ENCODE results near the gene CXCL17. TPM values are rescaled to one million over a fixed set of nuclear protein-coding genes. Genes with fewer than 3 reads are reported as not detected.
A peak's percentile ranks its signal among the peaks of the same experiment; 100 is the strongest.

The CXCL17 gene
- total RNA-seq, 2 experiments from 2014 or later, result not detected

- Mint-ChIP-seq H3K27me3 (peaks cover 2% of the 10 kb centered on the region), H3K9me3 (no peaks in the 10 kb centered on the region), H3K4me1 (peaks cover 29% of the 10 kb centered on the region), H3K4me3 (peak overlapping the region; percentile 98), H3K27ac (peak overlapping the region; percentile 92), H3K36me3 (peaks cover 7% of the 10 kb centered on the region)
- DNase-seq, result peak; percentile 98
- ATAC-seq (ENCODE audit: low read depth), result peak; percentile 96
- POLR2A ChIA-PET, result interaction anchor here (0.9 to 1.5 kb wide), 3 partner anchors 10 to 44 kb away, joined by 3 to 6 read pairs (median 4); no protein-coding TSS in a partner anchor
These were observed 46.1 kb downstream of the CXCL17 start for GRCh38 chr19:42396381-42397262.

- H3K4me1 Mint-ChIP-seq, result peaks cover 23% of the 10 kb centered on the region
- DNase-seq, result no peak
- POLR2A ChIA-PET, result no interaction called here
- H3K9me3 Mint-ChIP-seq, result no peaks in the 10 kb centered on the region
- peaks cover 14% of the 10 kb centered on the region for H3K27me3 Mint-ChIP-seq
- ATAC-seq (ENCODE audit: low read depth), result no peak
- H3K4me3 Mint-ChIP-seq, result no peak overlapping the region
- no peak overlapping the region for H3K27ac Mint-ChIP-seq
- H3K36me3 Mint-ChIP-seq, result peaks cover 4% of the 10 kb centered on the region
These were observed 48.0 kb downstream of the CXCL17 start for GRCh38 chr19:42394751-42395150.

- Mint-ChIP-seq H3K9me3 (no peaks in the 10 kb centered on the region), H3K4me3 (no peak overlapping the region), H3K27ac (no peak overlapping the region), H3K27me3 (peaks cover 19% of the 10 kb centered on the region), H3K36me3 (no peaks in the 10 kb centered on the region), H3K4me1 (peaks cover 13% of the 10 kb centered on the region)
- no peak for DNase-seq
- no peak for ATAC-seq (ENCODE audit: low read depth)
- POLR2A ChIA-PET, result no interaction called here
These were observed 50.6 kb downstream of the CXCL17 start for GRCh38 chr19:42392165-42392564.

- Mint-ChIP-seq H3K4me1 (peaks cover 7% of the 10 kb centered on the region), H3K9me3 (no peaks in the 10 kb centered on the region), H3K27ac (no peak within 1 kb of the TSS), H3K36me3 (no peaks in the 10 kb centered on the region), H3K4me3 (no peak within 1 kb of the TSS), H3K27me3 (peaks cover 28% of the 10 kb centered on the region)
- ATAC-seq (ENCODE audit: low read depth), result no peak
- POLR2A ChIA-PET, result no interaction called here
- no peak for DNase-seq
These were observed 52.8 kb downstream of the CXCL17 start, which contains the start of gene CNFN for GRCh38 chr19:42389899-42390298. Gene CNFN, minus strand, starts transcription at chr19:42390297. Its CDS starts 1,260 bp downstream, at chr19:42389037.

GRCh38 chr19:42388851-42389489 lies 53.8 kb downstream of the CXCL17 start:
- Mint-ChIP-seq H3K4me3 (no peak overlapping the region), H3K36me3 (no peaks in the 10 kb centered on the region), H3K9me3 (no peaks in the 10 kb centered on the region), H3K4me1 (peaks cover 7% of the 10 kb centered on the region), H3K27ac (no peak overlapping the region), H3K27me3 (peaks cover 28% of the 10 kb centered on the region)
- DNase-seq (no peak), ATAC-seq (ENCODE audit: low read depth) (no peak)
- POLR2A ChIA-PET, result no interaction called here

- POLR2A ChIA-PET, result interaction anchor here (0.7 kb wide), 1 partner anchor 213 kb away, joined by 6 read pairs; no protein-coding TSS in a partner anchor
- no peaks in the 10 kb centered on the region for H3K36me3 Mint-ChIP-seq
- peaks cover 7% of the 10 kb centered on the region for H3K4me1 Mint-ChIP-seq
- ATAC-seq (ENCODE audit: low read depth) (peak; percentile 92), DNase-seq (peak; percentile 85)
- peak overlapping the region; percentile 42 for H3K4me3 Mint-ChIP-seq
- no peaks in the 10 kb centered on the region for H3K9me3 Mint-ChIP-seq
- peaks cover 31% of the 10 kb centered on the region for H3K27me3 Mint-ChIP-seq
- no peak overlapping the region for H3K27ac Mint-ChIP-seq
These were observed 55.6 kb downstream of the CXCL17 start for GRCh38 chr19:42386974-42387707.

- Mint-ChIP-seq H3K4me3 (no peak overlapping the region), H3K27ac (no peak overlapping the region), H3K9me3 (no peaks in the 10 kb centered on the region), H3K4me1 (peaks cover 4% of the 10 kb centered on the region), H3K27me3 (peaks cover 17% of the 10 kb centered on the region), H3K36me3 (no peaks in the 10 kb centered on the region)
- DNase-seq (no peak), ATAC-seq (ENCODE audit: low read depth) (no peak)
- POLR2A ChIA-PET, result no interaction called here
These were observed 62.6 kb downstream of the CXCL17 start for GRCh38 chr19:42380155-42380554.

Other genes starting within 250 kb of the CXCL17 start
- 10 to 100 TPM; 41.3 to 42.2 TPM for gene DEDD2, start 225.3 kb downstream of the CXCL17 start, total RNA-seq
- 10 to 100 TPM; 19.6 to 20.6 TPM for gene ZNF526, start 222.6 kb downstream of the CXCL17 start, total RNA-seq
- gene GSK3A, start 200.3 kb downstream of the CXCL17 start, total RNA-seq, result 10 to 100 TPM; 41.0 to 42.2 TPM
- 10 to 100 TPM; 51.1 to 57.5 TPM for gene ERF, start 187.8 kb downstream of the CXCL17 start, total RNA-seq
- 10 to 100 TPM; 84.4 to 92.2 TPM for gene CIC, start 173.7 kb downstream of the CXCL17 start, total RNA-seq
- under 1 TPM in 1 of 2 experiments, not detected in 1; 0.57 TPM for gene PRR19, start 140.8 kb downstream of the CXCL17 start, total RNA-seq
- 10 to 100 TPM; 36.2 to 41.1 TPM for gene PAFAH1B3, start 140.3 kb downstream of the CXCL17 start, total RNA-seq
- under 1 TPM; 0.54 to 0.94 TPM for gene TMEM145, start 129.6 kb downstream of the CXCL17 start, total RNA-seq
- gene MEGF8, start 117.3 kb downstream of the CXCL17 start, total RNA-seq, result 1 to 10 TPM; 8.5 to 9.3 TPM
- gene CNFN, start 52.6 kb downstream of the CXCL17 start, total RNA-seq, result not detected
- 10 to 100 TPM; 34.6 to 35.1 TPM for gene LIPE, start 15.6 kb downstream of the CXCL17 start, total RNA-seq
- 10 to 100 TPM; 34.2 to 38.3 TPM for gene CEACAM1, start 85.5 kb upstream of the CXCL17 start, total RNA-seq
- gene CEACAM8, start 152.0 kb upstream of the CXCL17 start, total RNA-seq, result not detected

Measured in activated naive CD8-positive, alpha-beta T cell treated with anti-CD3 and anti-CD28 coated beads, Interleukin-2, amount 10 ng/mL, durations not matched to agents 7 days and 5 days (primary cell).